GM21825 (cell line): ENCODE data around the gene LIN7B.
"Not testable (repeated sequence)": the region's sequence is repeated elsewhere in the genome, so short reads cannot be mapped to it uniquely, and the experiment has no call there.

Experiments
- ATAC-seq: cut with Tn5 transposase; IDR thresholded peaks from one replicate; pipeline ENCODE4 v1.9.1; 2021; ENCODE audit warnings: mild to moderate bottlenecking, moderate library complexity; ENCODE audit not compliant: unreplicated experiment

The LIN7B gene

GRCh38 chr19:49141352-49141751, 27.2 kb downstream of the LIN7B start:
- no peak for ATAC-seq

- no peak for ATAC-seq
Observed at GRCh38 chr19:49142866-49143335, 28.7 kb downstream of the LIN7B start.

GRCh38 chr19:49145573-49146407, 31.6 kb downstream of the LIN7B start:
- no peak for ATAC-seq

GRCh38 chr19:49146408-49146770, 32.2 kb downstream of the LIN7B start:
- ATAC-seq, result not testable (repeated sequence)

GRCh38 chr19:49148044-49148682, 34.0 kb downstream of the LIN7B start:
- no peak for ATAC-seq

GRCh38 chr19:49148784-49149651, 34.8 kb downstream of the LIN7B start:
- no peak for ATAC-seq

- ATAC-seq, result no peak
Observed at GRCh38 chr19:49149652-49150105, 35.5 kb downstream of the LIN7B start.

GRCh38 chr19:49150106-49150943, 36.2 kb downstream of the LIN7B start:
- no peak for ATAC-seq

GRCh38 chr19:49150944-49151243, 36.7 kb downstream of the LIN7B start:
- no peak for ATAC-seq

- no peak for ATAC-seq
Observed at GRCh38 chr19:49151267-49152118, 37.3 kb downstream of the LIN7B start.

GRCh38 chr19:49152119-49152550, 38.0 kb downstream of the LIN7B start:
- ATAC-seq, result no peak

GRCh38 chr19:49153167-49153809, 39.1 kb downstream of the LIN7B start:
- no peak for ATAC-seq

GRCh38 chr19:49154279-49154678, 40.1 kb downstream of the LIN7B start:
- no peak for ATAC-seq

GRCh38 chr19:49155005-49155819, 41.0 kb downstream of the LIN7B start, which contains the start of gene HRC:
Gene HRC (minus strand): TSS chr19:49155396. CDS start chr19:49155237, 159 bp downstream.
- ATAC-seq, result no peak

GRCh38 chr19:49155820-49156346, 41.7 kb downstream of the LIN7B start:
- ATAC-seq, result no peak

GRCh38 chr19:49157445-49158224, 43.5 kb downstream of the LIN7B start, which contains the start of gene TRPM4:
Gene TRPM4 (plus strand): TSS chr19:49157792. CDS start chr19:49157867, 75 bp downstream.
- ATAC-seq, result no peak
